ENCODE results near the gene CFD.

- TF ChIP-seq CTCF (IDR thresholded peaks at IDR 0.05): no peak
- no peak for TF ChIP-seq NR2C2 (CRISPR knock-in tag; IDR thresholded peaks at IDR 0.05)
- TF ChIP-seq ARID4B (CRISPR knock-in tag; IDR thresholded peaks at IDR 0.05; ENCODE audit: borderline replicate concordance): no peak
- TF ChIP-seq TEAD1 (CRISPR knock-in tag; IDR thresholded peaks at IDR 0.05): no peak
- TF ChIP-seq PREB (CRISPR knock-in tag; IDR thresholded peaks at IDR 0.05; ENCODE audit: borderline replicate concordance): no peak
- no peak for TF ChIP-seq JUN (CRISPR knock-in tag; IDR thresholded peaks at IDR 0.05)
- no peak for TF ChIP-seq ZNF512 (CRISPR knock-in tag; IDR thresholded peaks at IDR 0.05; ENCODE audit: borderline replicate concordance)
Measured at GRCh38 chr19:883661-884211, 24.3 kb downstream of the CFD start.

Measured in WTC11 (cell line).